ENCODE measurements around the gene MECR. TPM values are rescaled to one million over a fixed set of nuclear protein-coding genes. Genes with fewer than 3 reads are reported as not detected.

MECR gene
- total and polyA plus RNA-seq, 10 of the 15 experiments (the other 5 are each of a cell fraction or from before 2014, with no cell fraction given): 7.6 to 66.3 (median 38.7) TPM

DNA sequence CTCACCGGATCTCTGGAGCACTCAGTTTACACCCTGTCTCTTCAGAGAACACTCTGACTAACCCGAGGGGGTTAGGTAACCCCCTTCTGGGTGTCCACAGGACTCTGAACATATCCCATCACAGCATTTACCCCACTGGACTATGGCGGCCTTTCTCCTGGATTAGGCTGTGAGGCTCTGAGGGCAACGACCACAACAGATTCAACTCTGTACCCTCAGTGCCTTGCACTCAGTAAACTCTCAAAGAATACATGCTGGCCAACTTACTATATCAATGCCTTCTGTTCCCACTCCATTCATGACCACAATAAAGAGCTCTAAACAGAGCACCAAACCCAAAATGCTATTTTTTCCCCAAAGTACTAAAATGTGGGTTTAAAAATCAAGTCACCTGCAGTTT, 5.4 kb downstream of the MECR start:
- H3K79me2 ChIP-seq (ENCODE audit: control insufficient read depth, insufficient read depth, low read length): peaks cover 9% of the 10 kb centered on the region
- ATAC-seq (no peak), FAIRE-seq (no peak), DNase-seq (ENCODE audit: low read depth, low spot score) (no peak)
- H2AFZ ChIP-seq (ENCODE audit: control insufficient read depth, low read depth, low read length): no peak overlapping the region
- TF ChIP-seq EED (IDR thresholded peaks at IDR 0.05; ENCODE audit: low read depth) (no peak), MEF2B (IDR thresholded peaks at IDR 0.05; ENCODE audit: partially characterized antibody, poor library complexity, severe bottlenecking) (no peak), ZNF622 (IDR thresholded peaks at IDR 0.05) (no peak), ZBED1 (IDR thresholded peaks at IDR 0.05; ENCODE audit: borderline replicate concordance) (no peak), RUNX3 (IDR thresholded peaks at IDR 0.05; ENCODE audit: low read length) (no peak), MTA3 (IDR thresholded peaks at IDR 0.05; ENCODE audit: borderline replicate concordance, low read length) (no peak), POLR2A (IDR thresholded peaks at IDR 0.05; ENCODE audit: low read depth, low read length) (no peak), SP1 (IDR thresholded peaks at IDR 0.05; ENCODE audit: low read depth, low read length) (no peak), ZNF217 (IDR thresholded peaks at IDR 0.05) (no peak), GATAD2B (conservative IDR thresholded peaks at IDR 0.05; ENCODE audit: low read depth) (no peak), JUNB (IDR thresholded peaks at IDR 0.05) (no peak), E2F8 (IDR thresholded peaks at IDR 0.05; ENCODE audit: low read depth, partially characterized antibody) (no peak)
- TF ChIP-seq, protein P1, sequence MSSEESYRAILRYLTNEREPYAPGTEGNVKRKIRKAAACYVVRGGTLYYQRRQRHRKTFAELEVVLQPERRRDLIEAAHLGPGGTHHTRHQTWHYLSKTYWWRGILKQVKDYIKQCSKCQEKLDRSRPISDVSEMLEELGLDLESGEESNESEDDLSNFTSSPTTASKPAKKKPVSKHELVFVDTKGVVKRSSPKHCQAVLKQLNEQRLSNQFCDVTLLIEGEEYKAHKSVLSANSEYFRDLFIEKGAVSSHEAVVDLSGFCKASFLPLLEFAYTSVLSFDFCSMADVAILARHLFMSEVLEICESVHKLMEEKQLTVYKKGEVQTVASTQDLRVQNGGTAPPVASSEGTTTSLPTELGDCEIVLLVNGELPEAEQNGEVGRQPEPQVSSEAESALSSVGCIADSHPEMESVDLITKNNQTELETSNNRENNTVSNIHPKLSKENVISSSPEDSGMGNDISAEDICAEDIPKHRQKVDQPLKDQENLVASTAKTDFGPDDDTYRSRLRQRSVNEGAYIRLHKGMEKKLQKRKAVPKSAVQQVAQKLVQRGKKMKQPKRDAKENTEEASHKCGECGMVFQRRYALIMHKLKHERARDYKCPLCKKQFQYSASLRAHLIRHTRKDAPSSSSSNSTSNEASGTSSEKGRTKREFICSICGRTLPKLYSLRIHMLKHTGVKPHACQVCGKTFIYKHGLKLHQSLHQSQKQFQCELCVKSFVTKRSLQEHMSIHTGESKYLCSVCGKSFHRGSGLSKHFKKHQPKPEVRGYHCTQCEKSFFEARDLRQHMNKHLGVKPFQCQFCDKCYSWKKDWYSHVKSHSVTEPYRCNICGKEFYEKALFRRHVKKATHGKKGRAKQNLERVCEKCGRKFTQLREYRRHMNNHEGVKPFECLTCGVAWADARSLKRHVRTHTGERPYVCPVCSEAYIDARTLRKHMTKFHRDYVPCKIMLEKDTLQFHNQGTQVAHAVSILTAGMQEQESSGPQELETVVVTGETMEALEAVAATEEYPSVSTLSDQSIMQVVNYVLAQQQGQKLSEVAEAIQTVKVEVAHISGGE (CRISPR knock-in tag; IDR thresholded peaks at IDR 0.05): no peak
- TF ChIP-seq, protein P2, sequence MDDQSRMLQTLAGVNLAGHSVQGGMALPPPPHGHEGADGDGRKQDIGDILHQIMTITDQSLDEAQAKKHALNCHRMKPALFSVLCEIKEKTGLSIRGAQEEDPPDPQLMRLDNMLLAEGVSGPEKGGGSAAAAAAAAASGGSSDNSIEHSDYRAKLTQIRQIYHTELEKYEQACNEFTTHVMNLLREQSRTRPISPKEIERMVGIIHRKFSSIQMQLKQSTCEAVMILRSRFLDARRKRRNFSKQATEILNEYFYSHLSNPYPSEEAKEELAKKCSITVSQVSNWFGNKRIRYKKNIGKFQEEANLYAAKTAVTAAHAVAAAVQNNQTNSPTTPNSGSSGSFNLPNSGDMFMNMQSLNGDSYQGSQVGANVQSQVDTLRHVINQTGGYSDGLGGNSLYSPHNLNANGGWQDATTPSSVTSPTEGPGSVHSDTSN (IDR thresholded peaks at IDR 0.05; ENCODE audit: insufficient replicate concordance, low read depth, low read length): no peak
- TF ChIP-seq, protein P3, sequence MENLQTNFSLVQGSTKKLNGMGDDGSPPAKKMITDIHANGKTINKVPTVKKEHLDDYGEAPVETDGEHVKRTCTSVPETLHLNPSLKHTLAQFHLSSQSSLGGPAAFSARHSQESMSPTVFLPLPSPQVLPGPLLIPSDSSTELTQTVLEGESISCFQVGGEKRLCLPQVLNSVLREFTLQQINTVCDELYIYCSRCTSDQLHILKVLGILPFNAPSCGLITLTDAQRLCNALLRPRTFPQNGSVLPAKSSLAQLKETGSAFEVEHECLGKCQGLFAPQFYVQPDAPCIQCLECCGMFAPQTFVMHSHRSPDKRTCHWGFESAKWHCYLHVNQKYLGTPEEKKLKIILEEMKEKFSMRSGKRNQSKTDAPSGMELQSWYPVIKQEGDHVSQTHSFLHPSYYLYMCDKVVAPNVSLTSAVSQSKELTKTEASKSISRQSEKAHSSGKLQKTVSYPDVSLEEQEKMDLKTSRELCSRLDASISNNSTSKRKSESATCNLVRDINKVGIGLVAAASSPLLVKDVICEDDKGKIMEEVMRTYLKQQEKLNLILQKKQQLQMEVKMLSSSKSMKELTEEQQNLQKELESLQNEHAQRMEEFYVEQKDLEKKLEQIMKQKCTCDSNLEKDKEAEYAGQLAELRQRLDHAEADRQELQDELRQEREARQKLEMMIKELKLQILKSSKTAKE (IDR thresholded peaks at IDR 0.05; ENCODE audit: low read depth, poor library complexity, severe bottlenecking): no peak
- H3K4me1 ChIP-seq (ENCODE audit: control insufficient read depth, insufficient read depth, low read length): peaks cover 4% of the 10 kb centered on the region; the same call in 1 of the 2 replicates
- SMC1A ChIA-PET (ENCODE audit: uncharacterized antibody, unreplicated experiment): no interaction called here
- CTCF ChIA-PET: interaction anchor here (0.7 kb wide), 1 partner anchor 1576 kb away, joined by 3 read pairs; no protein-coding TSS in a partner anchor
- H3K4me2 ChIP-seq (ENCODE audit: control insufficient read depth, insufficient read depth): no peak overlapping the region
- in situ Hi-C loops (cut with MboI) (no loop called here), intact Hi-C loops (cut with micrococcal nuclease; ENCODE audit: unreplicated experiment) (no loop called here)
- H3K27ac ChIP-seq (ENCODE audit: control insufficient read depth, insufficient read depth): no peak overlapping the region
- RAD21 ChIA-PET (ENCODE audit: unreplicated experiment): interaction anchor here (0.5 kb wide), 1 partner anchor 531 kb away, joined by 3 read pairs; no protein-coding TSS in a partner anchor
- H3K9ac ChIP-seq (ENCODE audit: control insufficient read depth, insufficient read depth, low read length): no peak overlapping the region
- no TSS peak for BruUV-seq (replicated peaks)
- no peaks in the 10 kb centered on the region for H3K27me3 ChIP-seq (replicated peaks in 1 of 2; ENCODE audit: control insufficient read depth in 2 of 2, insufficient read depth in 2 of 2, low read length in 1 of 2)
- H3K4me3 ChIP-seq: no peak overlapping the region
- H3K36me3 ChIP-seq (ENCODE audit: control insufficient read depth in 2 of 2, insufficient read depth in 2 of 2, low read length in 1 of 2): no peaks in the 10 kb centered on the region
- WGBS (ENCODE audit: insufficient coverage, insufficient replicate concordance, low lambda C conversion rate, missing lambda C conversion rate): 74% methylated on average over 4 of the region's 4 CpGs
- POLR2A ChIA-PET: no interaction called here
- no peaks in the 10 kb centered on the region for H4K20me1 ChIP-seq (ENCODE audit: control insufficient read depth, insufficient read depth)
- H3K9me3 ChIP-seq (replicated peaks; ENCODE audit: control insufficient read depth, insufficient read depth, low read length): no peaks in the 10 kb centered on the region
